Adipocyte (in vitro differentiated cells): ENCODE results near the gene KREMEN1.

Experiments used
- DNase-seq: peaks from one replicate; pipeline ENCODE4 v3.0.0-alpha.2; 2015; ENCODE audit warnings: low read depth
- H3K27me3 ChIP-seq: replicated peaks from 2 replicates; pipeline ENCODE4 v1.7.0; 2013; ENCODE audit warnings: mild to moderate bottlenecking, low read length, moderate library complexity; ENCODE audit not compliant: control insufficient read depth, insufficient read depth
- H3K36me3 ChIP-seq: 2 replicates; pipeline ENCODE4 v1.7.0; 2013; ENCODE audit warnings: low read length, mild to moderate bottlenecking, moderate library complexity; ENCODE audit not compliant: control insufficient read depth, insufficient read depth, severe bottlenecking
- H3K4me1 ChIP-seq: 2 replicates; pipeline ENCODE4 v1.7.0; 2013; ENCODE audit warnings: mild to moderate bottlenecking, low read length, moderate library complexity; ENCODE audit not compliant: control insufficient read depth, insufficient read depth
- H3K4me3 ChIP-seq: 2 replicates; pipeline ENCODE4 v1.7.0; 2013; ENCODE audit warnings: mild to moderate bottlenecking, low read length, moderate library complexity
- H3K9ac ChIP-seq: 2 replicates; pipeline ENCODE4 v1.7.0; 2013; ENCODE audit warnings: mild to moderate bottlenecking, low read length, moderate library complexity
- H3K9me3 ChIP-seq: 2 replicates; pipeline ENCODE4 v1.7.0; 2013; ENCODE audit warnings: mild to moderate bottlenecking, low read length, moderate library complexity; ENCODE audit not compliant: control insufficient read depth

KREMEN1 gene

DNA sequence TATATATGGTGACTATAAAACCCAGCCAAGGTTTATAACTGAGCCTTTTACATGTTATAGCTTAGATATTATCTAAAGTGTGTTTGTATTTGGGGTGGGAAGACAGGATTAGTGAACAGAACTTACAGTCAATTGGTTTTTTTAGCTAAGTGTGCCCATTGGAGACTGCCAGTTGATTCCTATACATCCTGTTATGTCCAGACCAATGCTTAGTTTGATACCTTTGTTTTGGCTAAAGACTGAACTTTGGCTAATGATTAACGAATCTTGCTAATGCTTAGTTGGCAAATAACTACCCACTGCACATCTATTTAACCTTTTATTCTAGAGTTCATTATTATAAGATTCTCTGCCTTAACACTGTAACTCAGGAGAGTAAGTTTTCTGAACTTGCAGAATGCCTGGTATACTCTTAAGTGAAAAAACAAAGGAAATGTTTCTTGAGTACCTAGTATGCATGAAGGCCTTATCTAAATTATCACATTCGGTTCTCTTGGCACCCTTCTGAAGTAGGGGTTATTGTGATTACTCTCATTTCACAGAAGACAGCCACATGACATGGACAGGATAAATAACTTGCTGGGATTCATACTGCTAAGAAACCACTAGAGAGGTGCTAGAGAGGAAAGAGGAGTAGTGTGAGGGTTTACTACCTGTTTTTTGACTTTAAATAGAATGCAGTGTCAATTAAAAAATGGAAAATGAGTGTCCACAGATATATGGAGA is 54.0 kb downstream of the KREMEN1 start:
- no peak overlapping the region for H3K4me3 ChIP-seq
- H3K36me3 ChIP-seq = peaks cover 12% of the 10 kb centered on the region
- no peak for DNase-seq
- peaks cover 12% of the 10 kb centered on the region for H3K4me1 ChIP-seq
- H3K27me3 ChIP-seq = no peaks in the 10 kb centered on the region
- no peak overlapping the region for H3K9ac ChIP-seq
- H3K9me3 ChIP-seq = no peaks in the 10 kb centered on the region

DNA sequence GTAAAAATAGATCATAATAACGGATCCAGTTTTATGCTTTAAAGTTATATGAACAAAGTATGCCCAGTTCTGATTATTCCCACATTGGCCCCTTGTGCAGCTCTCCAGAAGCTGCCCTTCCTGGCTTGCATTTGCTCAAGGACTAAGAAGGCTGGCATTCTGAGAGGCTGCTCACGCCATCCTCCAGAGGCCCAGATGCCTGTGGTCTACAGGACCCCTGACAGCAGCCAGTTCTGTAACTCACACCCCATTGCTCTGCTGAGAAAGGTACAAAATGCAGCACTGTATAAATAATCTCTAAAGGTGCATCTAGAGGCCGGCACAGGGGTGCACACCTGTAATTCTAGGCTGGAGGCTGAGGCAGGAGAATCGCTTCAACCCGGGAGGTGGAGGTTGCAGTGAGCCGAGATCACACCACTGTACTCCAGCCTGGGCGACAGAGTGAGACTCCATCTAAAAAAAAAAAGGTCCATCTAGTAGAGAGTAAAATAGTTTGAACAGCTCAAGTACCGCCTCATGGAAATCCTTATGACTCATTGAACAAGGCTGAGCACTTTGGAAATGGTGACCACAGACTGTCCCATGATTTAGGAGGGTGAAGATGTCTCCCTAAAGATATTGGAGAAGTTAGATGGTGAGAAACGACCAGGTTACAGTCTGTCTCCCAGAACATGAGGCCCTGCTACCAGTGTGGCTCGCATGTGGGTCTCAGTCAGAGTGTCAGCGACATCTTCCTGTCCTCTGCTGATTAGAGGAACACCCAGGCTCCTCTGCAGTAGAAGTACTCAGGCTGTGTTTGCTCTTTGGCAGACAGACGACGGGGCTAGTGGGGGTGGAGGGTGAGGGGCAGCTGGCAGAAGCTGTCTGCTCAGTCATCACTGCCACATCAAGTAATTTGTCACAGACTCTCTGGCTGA is 56.3 kb downstream of the KREMEN1 start:
- Histone ChIP-seq H3K4me1 (peaks cover 12% of the 10 kb centered on the region), H3K9me3 (peaks cover 7% of the 10 kb centered on the region), H3K4me3 (no peak overlapping the region), H3K9ac (no peak overlapping the region), H3K36me3 (peaks cover 17% of the 10 kb centered on the region), H3K27me3 (no peaks in the 10 kb centered on the region)
- no peak for DNase-seq

DNA sequence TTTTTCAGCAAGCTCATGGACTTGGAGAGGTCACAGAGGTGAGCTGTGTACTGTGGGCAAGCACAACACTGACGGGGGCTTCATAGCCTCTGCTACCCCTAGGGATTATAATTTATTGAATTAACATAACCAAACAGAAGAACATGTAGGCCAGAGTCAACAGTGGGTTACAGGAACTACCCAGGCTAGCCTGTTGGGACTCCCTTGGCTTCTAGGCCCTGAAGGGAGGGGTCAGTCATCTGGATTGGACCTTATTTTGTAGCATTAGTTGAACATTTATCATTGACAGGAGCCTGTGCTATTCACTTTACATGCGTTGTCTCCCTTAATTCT is 56.9 kb downstream of the KREMEN1 start:
- peaks cover 17% of the 10 kb centered on the region for H3K36me3 ChIP-seq

DNA sequence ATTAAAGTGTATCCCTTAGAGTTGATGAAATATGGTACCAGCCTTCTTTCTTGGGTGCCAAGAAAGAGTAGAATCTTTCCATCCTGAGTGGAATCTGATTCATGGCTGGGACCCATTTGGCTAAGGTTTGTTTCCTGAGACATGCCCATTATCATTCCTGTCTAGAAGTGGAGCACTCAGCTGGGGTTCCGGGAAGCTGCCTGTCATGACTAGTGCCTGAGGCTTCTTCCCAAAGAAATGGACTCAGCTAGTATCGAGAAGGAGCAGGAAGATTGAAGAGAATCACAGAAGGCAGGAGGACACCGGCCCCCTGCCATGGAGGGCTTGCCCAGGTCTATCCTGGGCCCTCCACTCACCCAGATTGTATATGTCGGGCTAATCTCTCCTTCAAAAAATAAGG is 57.6 kb downstream of the KREMEN1 start:
- peaks cover 12% of the 10 kb centered on the region for H3K4me1 ChIP-seq

More for the DNA sequence above, 56.9 kb downstream of the KREMEN1 start:
- no peak overlapping the region for H3K4me3 ChIP-seq
- no peak for DNase-seq
- no peaks in the 10 kb centered on the region for H3K27me3 ChIP-seq
- H3K4me1 ChIP-seq = peaks cover 12% of the 10 kb centered on the region
- peaks cover 7% of the 10 kb centered on the region for H3K9me3 ChIP-seq
- no peak overlapping the region for H3K9ac ChIP-seq

DNA sequence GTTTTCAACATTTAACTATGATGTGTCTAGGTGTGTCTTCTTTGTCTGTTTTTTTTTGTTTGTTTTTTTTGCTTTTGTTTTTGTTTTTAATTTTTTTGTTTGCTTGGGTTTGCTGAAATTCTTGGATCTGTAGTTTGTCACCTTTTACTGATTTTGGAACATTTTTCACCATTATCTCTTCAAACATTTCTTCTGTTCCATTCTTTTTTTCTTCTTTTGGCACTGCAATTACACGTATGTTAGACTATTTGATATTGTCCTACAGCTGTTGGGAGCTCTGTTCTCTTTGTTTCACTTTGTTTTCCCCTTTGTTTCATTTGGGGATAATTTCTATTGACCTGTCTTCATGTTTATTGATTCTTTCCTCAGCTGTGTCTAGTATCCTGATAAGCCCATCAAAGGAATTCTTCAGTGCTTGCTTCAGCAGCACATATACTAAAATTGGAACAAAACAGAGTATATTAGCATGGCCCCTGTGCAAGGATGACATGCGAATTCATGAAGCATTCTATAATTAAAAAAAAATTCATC is 60.8 kb downstream of the KREMEN1 start:
- peaks cover 6% of the 10 kb centered on the region for H3K36me3 ChIP-seq
- H3K9me3 ChIP-seq = peaks cover 7% of the 10 kb centered on the region
- H3K27me3 ChIP-seq = no peaks in the 10 kb centered on the region
- no peak overlapping the region for H3K4me3 ChIP-seq
- no peak overlapping the region for H3K9ac ChIP-seq
- H3K4me1 ChIP-seq = peaks cover 20% of the 10 kb centered on the region
- no peak for DNase-seq

More for the DNA sequence above, 57.6 kb downstream of the KREMEN1 start:
- Histone ChIP-seq H3K27me3 (no peaks in the 10 kb centered on the region), H3K9me3 (peaks cover 7% of the 10 kb centered on the region), H3K4me3 (no peak overlapping the region), H3K36me3 (peaks cover 17% of the 10 kb centered on the region), H3K9ac (no peak overlapping the region)
- DNase-seq = no peak

DNA sequence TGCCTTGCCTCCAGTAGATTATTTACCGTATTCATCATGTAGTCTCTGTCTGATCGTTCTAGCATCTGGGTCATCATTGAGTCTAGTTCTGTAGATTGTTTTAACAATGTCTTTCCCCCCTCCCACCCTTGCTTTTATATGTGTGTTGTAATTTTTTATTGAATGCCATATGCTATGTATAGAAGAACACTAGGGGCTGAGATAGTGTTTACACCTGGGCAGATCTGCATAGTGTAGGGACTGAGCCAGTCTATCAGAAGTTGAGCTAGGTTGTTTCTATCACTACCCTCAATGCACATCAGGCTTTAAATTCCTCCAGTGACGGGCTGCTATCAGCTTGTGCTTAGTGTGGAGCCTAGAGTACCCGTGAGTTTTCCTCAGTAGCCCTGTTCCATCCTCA is 61.6 kb downstream of the KREMEN1 start:
- Histone ChIP-seq H3K9ac (no peak overlapping the region), H3K9me3 (peaks cover 7% of the 10 kb centered on the region), H3K4me3 (no peak overlapping the region), H3K4me1 (peaks cover 14% of the 10 kb centered on the region), H3K36me3 (peaks cover 10% of the 10 kb centered on the region), H3K27me3 (no peaks in the 10 kb centered on the region)
- no peak for DNase-seq

DNA sequence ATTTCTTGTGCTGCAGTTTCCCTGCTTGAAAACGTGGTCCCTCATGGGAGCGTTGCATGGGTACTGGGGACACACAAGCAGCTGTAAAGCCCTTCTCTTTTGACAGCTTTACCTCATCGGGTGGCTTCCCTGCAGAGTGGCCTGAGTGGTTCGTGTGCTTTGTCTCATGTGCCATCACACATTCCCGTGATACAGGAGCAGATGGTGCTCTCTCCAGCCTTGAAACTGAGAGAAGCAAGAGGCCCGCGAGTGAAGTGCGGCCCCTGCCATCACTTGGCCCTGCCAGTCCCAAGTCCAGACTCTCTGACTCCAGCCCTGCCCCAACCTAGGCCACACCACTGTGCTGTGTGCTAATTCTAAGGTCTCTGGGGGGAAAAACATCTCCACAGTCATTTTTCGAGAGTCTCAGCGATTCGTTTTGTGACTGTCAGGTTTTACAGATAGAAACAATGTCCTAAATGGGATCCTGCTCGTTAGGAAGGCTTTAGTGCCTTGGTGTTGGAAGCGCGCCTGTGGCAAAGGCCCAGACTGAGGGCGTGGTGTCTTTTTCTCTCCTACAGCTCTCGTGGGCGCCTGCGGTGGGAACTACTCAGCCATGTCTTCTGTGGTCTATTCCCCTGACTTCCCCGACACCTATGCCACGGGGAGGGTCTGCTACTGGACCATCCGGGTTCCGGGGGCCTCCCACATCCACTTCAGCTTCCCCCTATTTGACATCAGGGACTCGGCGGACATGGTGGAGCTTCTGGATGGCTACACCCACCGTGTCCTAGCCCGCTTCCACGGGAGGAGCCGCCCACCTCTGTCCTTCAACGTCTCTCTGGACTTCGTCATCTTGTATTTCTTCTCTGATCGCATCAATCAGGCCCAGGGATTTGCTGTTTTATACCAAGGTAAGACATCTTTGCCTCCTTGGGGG is 64.2 kb downstream of the KREMEN1 start:
- Histone ChIP-seq H3K9ac (no peak overlapping the region), H3K36me3 (peaks cover 11% of the 10 kb centered on the region), H3K4me1 (peaks cover 25% of the 10 kb centered on the region), H3K27me3 (no peaks in the 10 kb centered on the region), H3K4me3 (no peak overlapping the region), H3K9me3 (peaks cover 7% of the 10 kb centered on the region)
- no peak for DNase-seq

DNA sequence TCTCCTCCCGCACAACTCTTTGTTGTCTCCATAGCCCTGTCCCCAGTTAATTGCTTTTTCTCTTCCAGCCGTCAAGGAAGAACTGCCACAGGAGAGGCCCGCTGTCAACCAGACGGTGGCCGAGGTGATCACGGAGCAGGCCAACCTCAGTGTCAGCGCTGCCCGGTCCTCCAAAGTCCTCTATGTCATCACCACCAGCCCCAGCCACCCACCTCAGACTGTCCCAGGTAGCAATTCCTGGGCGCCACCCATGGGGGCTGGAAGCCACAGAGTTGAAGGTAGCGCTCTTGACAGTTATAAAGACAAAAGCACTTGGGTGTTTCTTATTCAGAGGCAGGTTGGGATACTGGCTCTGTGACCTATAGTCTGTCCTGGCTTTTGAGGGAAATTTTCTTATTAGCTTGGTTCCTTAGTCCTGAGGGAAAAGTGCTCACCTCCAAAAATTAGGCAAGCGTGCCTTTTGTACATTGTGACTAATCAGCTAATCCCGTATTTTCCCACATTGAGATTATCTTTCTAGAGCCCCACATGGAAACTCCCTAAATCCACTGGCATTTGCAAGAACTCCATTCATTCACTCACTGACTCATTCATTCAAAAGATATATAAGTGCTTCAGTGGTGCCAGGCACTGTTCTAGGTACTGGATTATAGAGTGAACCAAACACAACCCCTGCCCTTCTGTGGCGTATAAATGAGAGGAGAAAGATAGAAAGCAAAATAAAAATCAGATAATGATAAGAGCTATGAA is 65.9 kb downstream of the KREMEN1 start:
- no peak overlapping the region for H3K9ac ChIP-seq
- DNase-seq = no peak
- peaks cover 14% of the 10 kb centered on the region for H3K36me3 ChIP-seq
- peaks cover 2% of the 10 kb centered on the region for H3K9me3 ChIP-seq
- no peaks in the 10 kb centered on the region for H3K27me3 ChIP-seq
- H3K4me3 ChIP-seq = no peak overlapping the region
- peaks cover 25% of the 10 kb centered on the region for H3K4me1 ChIP-seq

DNA sequence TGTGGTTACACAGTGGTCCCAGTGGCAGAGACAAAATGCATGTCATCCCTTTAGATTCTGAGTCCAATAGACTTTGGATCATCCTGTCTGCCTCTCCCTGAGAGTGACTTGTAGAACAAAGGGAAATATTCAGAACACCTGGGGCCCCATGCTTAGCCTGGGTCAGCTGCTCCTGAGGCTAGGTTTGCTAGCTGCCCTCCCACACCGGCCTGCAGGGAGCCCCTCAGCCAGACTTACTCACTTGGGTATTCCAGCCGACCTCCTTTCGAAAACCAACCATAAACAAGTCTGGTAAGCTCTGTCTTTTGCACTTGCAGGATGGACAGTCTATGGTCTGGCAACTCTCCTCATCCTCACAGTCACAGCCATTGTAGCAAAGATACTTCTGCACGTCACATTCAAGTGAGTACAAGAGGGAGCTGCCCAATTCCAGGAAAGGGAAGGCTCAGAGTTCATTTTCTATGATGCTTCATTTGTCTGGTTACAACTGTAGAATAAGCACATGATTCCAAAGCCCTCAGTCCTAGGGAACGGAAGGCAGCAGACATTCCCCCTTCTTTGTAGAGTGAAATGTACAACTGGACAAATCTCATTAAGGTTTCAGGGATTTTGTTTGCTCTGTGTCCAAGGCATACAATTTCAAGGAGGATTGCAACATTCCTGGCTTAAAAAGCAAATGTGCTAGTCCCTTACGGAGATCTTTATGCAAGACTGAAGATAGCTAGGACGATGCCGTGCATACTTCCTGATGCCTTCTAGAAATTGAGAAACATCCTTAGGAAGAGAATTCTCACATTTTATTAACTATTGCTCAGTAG is 67.3 kb downstream of the KREMEN1 start:
- no peaks in the 10 kb centered on the region for H3K9me3 ChIP-seq
- DNase-seq = peak; percentile 90
- H3K36me3 ChIP-seq = peaks cover 13% of the 10 kb centered on the region
- H3K27me3 ChIP-seq = no peaks in the 10 kb centered on the region
- peak overlapping the region; percentile 6 for H3K4me3 ChIP-seq
- H3K9ac ChIP-seq = no peak overlapping the region
- H3K4me1 ChIP-seq = peaks cover 25% of the 10 kb centered on the region
